Nephron progenitor cell (in vitro differentiated cells): ENCODE results near the gene LCE3A.
"Not testable (repeated sequence)": the region's sequence is repeated elsewhere in the genome, so short reads cannot be mapped to it uniquely, and the experiment has no call there.

Source experiments
- DNase-seq: peaks from one replicate; pipeline ENCODE4 v3.0.0; 2021
- H3K27ac Mint-ChIP-seq: 2 replicates; pipeline ENCODE4 v1.8.0; 2021; ENCODE audit warnings: mild to moderate bottlenecking, moderate library complexity, mixed read lengths
- H3K27me3 Mint-ChIP-seq: 2 replicates; pipeline ENCODE4 v1.8.0; 2021; ENCODE audit warnings: mild to moderate bottlenecking, low read depth, mixed read lengths; ENCODE audit not compliant: poor library complexity
- H3K36me3 Mint-ChIP-seq: 2 replicates; pipeline ENCODE4 v1.8.0; 2021; ENCODE audit warnings: low read depth, mixed read lengths
- H3K4me1 Mint-ChIP-seq: 2 replicates; pipeline ENCODE4 v1.8.0; 2021; ENCODE audit warnings: mixed read lengths
- H3K4me3 Mint-ChIP-seq: 2 replicates; pipeline ENCODE4 v1.8.0; 2021; ENCODE audit warnings: mild to moderate bottlenecking, moderate library complexity, mixed read lengths
- H3K9me3 Mint-ChIP-seq: 2 replicates; pipeline ENCODE4 v1.8.0; 2021; ENCODE audit warnings: mild to moderate bottlenecking, moderate library complexity, mixed read lengths
- TF ChIP-seq, protein P1 (sequence below): fragments of 200-600 bp; sonication (generic); IDR thresholded peaks from 2 replicates; pipeline ENCODE4 v1.5.0; 2021; ENCODE audit warnings: antibody characterized with exemption

The LCE3A gene

DNA sequence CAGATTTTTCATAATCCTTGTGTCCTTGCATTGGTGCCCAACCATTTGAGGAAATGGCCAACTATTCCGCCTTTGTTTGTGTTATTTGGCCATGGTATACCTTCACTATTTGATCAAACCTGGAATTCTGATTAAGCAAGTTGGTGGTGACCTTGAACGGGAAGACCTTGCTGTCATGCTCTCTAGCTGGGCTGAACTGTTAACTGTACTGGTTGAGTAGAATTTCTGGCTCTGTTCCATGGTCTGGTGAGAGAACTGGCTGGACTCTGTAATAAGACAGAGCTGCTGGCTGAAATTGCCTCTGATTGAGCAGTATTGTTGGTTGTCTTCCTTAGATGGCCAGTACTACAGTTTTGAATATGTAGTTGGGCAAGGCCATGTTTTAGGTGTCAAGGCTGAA, 25.9 kb downstream of the LCE3A start:
- no peak overlapping the region for H3K27ac Mint-ChIP-seq

DNA sequence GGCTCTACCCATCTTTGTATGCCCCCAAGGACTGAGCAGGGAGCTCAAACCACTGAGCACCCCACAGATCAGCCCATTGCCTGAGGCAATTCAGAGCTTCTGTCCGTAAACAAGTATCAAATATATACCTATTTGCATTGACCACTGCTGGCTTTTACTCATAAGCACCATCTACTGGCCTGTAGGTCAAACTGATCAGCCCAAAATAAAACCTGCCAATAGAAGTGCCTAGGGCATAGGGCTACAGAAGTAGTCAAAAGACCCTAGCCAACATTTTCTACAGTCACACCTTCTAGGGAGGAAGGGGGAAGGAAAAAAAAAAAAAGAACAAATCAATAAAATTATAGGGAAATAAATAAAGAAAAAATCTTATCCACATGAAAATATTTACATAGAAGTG, 37.3 kb downstream of the LCE3A start:
- Mint-ChIP-seq H3K9me3 (peaks cover 53% of the 10 kb centered on the region), H3K4me3 (no peak overlapping the region), H3K4me1 (no peaks in the 10 kb centered on the region), H3K27ac (no peak overlapping the region), H3K36me3 (no peaks in the 10 kb centered on the region), H3K27me3 (no peaks in the 10 kb centered on the region)
- TF ChIP-seq, protein P1, sequence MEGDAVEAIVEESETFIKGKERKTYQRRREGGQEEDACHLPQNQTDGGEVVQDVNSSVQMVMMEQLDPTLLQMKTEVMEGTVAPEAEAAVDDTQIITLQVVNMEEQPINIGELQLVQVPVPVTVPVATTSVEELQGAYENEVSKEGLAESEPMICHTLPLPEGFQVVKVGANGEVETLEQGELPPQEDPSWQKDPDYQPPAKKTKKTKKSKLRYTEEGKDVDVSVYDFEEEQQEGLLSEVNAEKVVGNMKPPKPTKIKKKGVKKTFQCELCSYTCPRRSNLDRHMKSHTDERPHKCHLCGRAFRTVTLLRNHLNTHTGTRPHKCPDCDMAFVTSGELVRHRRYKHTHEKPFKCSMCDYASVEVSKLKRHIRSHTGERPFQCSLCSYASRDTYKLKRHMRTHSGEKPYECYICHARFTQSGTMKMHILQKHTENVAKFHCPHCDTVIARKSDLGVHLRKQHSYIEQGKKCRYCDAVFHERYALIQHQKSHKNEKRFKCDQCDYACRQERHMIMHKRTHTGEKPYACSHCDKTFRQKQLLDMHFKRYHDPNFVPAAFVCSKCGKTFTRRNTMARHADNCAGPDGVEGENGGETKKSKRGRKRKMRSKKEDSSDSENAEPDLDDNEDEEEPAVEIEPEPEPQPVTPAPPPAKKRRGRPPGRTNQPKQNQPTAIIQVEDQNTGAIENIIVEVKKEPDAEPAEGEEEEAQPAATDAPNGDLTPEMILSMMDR, result no peak
- DNase-seq, result no peak

More for the DNA sequence above, 25.9 kb downstream of the LCE3A start:
- H3K4me1 Mint-ChIP-seq, result no peaks in the 10 kb centered on the region
- no peak for DNase-seq
- TF ChIP-seq, protein P1, result no peak
- no peak overlapping the region for H3K4me3 Mint-ChIP-seq
- H3K36me3 Mint-ChIP-seq, result no peaks in the 10 kb centered on the region
- H3K27me3 Mint-ChIP-seq, result peaks cover 10% of the 10 kb centered on the region
- H3K9me3 Mint-ChIP-seq, result peaks cover 50% of the 10 kb centered on the region

DNA sequence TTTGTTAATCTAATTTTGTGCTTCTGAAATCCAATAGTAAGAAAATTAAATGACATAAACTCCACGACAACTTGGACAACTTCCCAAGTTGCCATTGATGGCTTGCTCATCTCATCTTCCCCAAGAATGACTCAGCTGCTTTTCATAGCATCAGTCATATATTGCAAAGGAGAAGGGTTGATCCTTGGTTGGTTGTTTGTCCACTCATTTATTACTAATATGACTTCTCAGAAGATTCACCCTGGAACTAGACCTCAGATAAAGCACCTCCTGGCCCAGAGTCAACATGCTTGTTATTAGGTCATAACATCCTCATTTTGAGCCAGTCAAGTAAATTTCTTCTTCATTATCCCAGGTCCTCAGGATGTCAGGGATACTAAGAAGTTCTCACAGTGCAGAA, 40.3 kb downstream of the LCE3A start:
- no peak for DNase-seq
- no peak overlapping the region for H3K4me3 Mint-ChIP-seq
- no peaks in the 10 kb centered on the region for H3K36me3 Mint-ChIP-seq
- H3K9me3 Mint-ChIP-seq, result peaks cover 62% of the 10 kb centered on the region
- TF ChIP-seq, protein P1, result no peak
- no peaks in the 10 kb centered on the region for H3K4me1 Mint-ChIP-seq
- no peaks in the 10 kb centered on the region for H3K27me3 Mint-ChIP-seq
- H3K27ac Mint-ChIP-seq, result no peak overlapping the region

DNA sequence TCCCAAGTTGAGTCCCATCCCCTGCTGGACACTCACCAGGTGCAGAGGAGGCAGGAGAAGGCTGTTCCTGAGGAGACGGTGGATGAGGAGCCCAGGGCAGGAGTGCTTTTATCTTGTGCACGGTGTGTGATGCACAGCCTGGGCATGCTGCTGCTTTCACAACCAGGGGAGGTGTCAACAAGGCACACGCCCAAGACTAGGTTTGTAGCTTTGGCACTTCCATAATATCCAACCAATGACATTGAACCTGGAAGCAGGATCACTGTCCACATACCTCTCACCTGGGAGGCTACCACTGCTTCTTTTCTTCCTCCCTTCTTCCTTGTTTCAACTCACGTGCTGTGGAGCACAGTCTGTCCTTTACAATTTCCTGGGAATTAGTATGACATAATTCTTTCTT, 42.5 kb downstream of the LCE3A start, which contains the start of gene LCE3D:
Gene LCE3D (minus strand): TSS at position 84 of the 400 bp plus-strand sequence. CDS start 580 bp downstream, outside the sequence.
- no peak for DNase-seq
- Mint-ChIP-seq H3K4me1 (no peaks in the 10 kb centered on the region), H3K4me3 (no peak within 1 kb of the TSS), H3K36me3 (no peaks in the 10 kb centered on the region), H3K27me3 (peaks cover 4% of the 10 kb centered on the region), H3K27ac (no peak within 1 kb of the TSS), H3K9me3 (peaks cover 74% of the 10 kb centered on the region)
- TF ChIP-seq, protein P1, result no peak

DNA sequence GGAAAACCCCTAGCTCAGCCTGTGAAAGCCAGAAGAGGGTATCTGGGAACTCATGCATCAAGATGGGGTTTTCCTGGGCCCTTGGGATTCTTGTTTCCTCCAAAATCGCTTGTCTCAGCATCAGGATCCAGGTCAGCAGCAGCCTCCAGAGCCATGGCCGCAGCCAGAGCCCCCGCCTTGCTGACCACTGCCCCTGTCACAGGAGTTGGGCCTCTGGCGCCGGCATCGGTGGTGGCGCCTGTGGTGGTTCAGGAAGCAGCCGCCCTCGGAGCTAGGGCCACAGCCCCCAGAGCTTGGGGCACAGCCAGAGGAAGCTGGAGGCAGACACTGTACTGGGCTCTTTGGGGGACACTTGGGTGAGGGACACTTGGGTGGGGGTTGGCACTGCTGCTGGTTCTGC, 43.4 kb downstream of the LCE3A start:
- not testable (repeated sequence) for H3K4me3 Mint-ChIP-seq, H3K27me3 Mint-ChIP-seq, DNase-seq, H3K4me1 Mint-ChIP-seq, H3K27ac Mint-ChIP-seq, H3K36me3 Mint-ChIP-seq
- peaks cover 80% of the 10 kb centered on the region for H3K9me3 Mint-ChIP-seq

DNA sequence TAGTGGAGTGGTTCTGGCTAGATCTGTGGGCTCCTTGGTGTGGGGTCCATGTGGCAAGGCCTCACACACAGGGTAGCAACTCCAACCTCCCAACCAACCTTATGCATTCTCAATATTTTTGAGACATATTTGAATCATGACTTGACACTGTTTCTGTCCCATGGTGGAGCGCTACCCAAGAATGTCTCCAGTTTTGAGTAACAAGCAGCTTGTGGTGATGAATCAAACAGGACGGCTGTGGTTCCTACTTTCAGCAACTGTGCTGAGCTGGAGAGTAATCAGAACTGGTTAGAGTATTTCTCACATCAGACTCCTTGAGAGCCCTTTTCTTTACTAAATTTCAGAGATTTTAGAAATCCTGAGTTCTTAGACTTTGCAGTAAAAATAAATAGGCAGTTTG, 45.7 kb downstream of the LCE3A start:
- DNase-seq, result no peak
- Mint-ChIP-seq H3K27me3 (peaks cover 9% of the 10 kb centered on the region), H3K36me3 (no peaks in the 10 kb centered on the region), H3K9me3 (peaks cover 86% of the 10 kb centered on the region), H3K4me3 (no peak overlapping the region), H3K27ac (no peak overlapping the region), H3K4me1 (no peaks in the 10 kb centered on the region)
- TF ChIP-seq, protein P1, result no peak
